OCI-LY7 (cell line): ENCODE results near the gene ENOX1. TPM values are rescaled to one million over a fixed set of nuclear protein-coding genes. Genes with fewer than 3 reads are reported as not detected.

Source experiments
- BruUV-seq: library from RNA; stranded (reverse); fragments of 400-500 nt; replicated peaks from 2 replicates; lab custom pipeline; 2021; lab: Mats Ljungman, UMichigan
- CTCF ChIA-PET: fragments of 300-600 bp; sonication (Branson Sonifier 250); formaldehyde crosslinking; loops from one replicate; lab custom pipeline; 2022; ENCODE audit warnings: antibody characterized with exemption; ENCODE audit not compliant: unreplicated experiment; lab: Charles Lee
- POLR2A ChIA-PET: fragments of 300-600 bp; sonication (Branson Sonifier 250); formaldehyde crosslinking; loops from one replicate; lab custom pipeline; 2022; ENCODE audit warnings: antibody characterized with exemption; lab: Charles Lee
- DNase-seq: peaks from one replicate; pipeline ENCODE4 v3.0.0-alpha.2; 2015; ENCODE audit warnings: low spot score
- H2AFZ ChIP-seq: fragments of 200-600 bp; sonication (generic), shearing (Covaris generic); 2 replicates; pipeline ENCODE4 v1.6.1; 2014; ENCODE audit warnings: mild to moderate bottlenecking, antibody characterized with exemption, low read length, moderate library complexity
- H3K27ac ChIP-seq: fragments of 200-600 bp; sonication (generic); 2 replicates; pipeline ENCODE4 v1.5.1; 2014; ENCODE audit warnings: mixed run types, low read depth, mild to moderate bottlenecking, moderate library complexity, low read length, inconsistent platforms; ENCODE audit not compliant: poor library complexity, severe bottlenecking
- H3K36me3 ChIP-seq: fragments of 200-600 bp; sonication (generic); 2 replicates; pipeline ENCODE4 v1.6.1; 2014; ENCODE audit warnings: mild to moderate bottlenecking, antibody characterized with exemption, low read length, moderate library complexity, mixed read lengths; ENCODE audit not compliant: insufficient read depth
- H3K4me1 ChIP-seq: fragments of 200-600 bp; sonication (generic); 2 replicates; pipeline ENCODE4 v1.5.1; 2014; ENCODE audit warnings: mild to moderate bottlenecking, low read length; ENCODE audit not compliant: insufficient read depth, poor library complexity, severe bottlenecking
- H3K4me2 ChIP-seq: fragments of 200-600 bp; sonication (generic); 2 replicates; pipeline ENCODE4 v1.6.1; 2014; ENCODE audit warnings: mild to moderate bottlenecking, low read length
- H3K4me3 ChIP-seq: fragments of 200-600 bp; sonication (generic); 2 replicates; pipeline ENCODE4 v1.5.1; 2014; ENCODE audit warnings: mild to moderate bottlenecking, low read depth, low read length; ENCODE audit not compliant: poor library complexity, severe bottlenecking
- H3K79me2 ChIP-seq: fragments of 200-600 bp; sonication (generic); 2 replicates; pipeline ENCODE4 v1.6.1; 2016; ENCODE audit warnings: low read depth, mild to moderate bottlenecking, low read length, moderate library complexity, mixed read lengths; ENCODE audit not compliant: insufficient read depth
- H3K9me2 ChIP-seq: fragments of 200-600 bp; sonication (generic); 2 replicates; pipeline ENCODE4 v1.6.1; 2016; ENCODE audit warnings: mild to moderate bottlenecking, low read length, mixed read lengths; ENCODE audit not compliant: insufficient read depth
- H3K9me3 ChIP-seq: fragments of 200-600 bp; sonication (generic); 2 replicates; pipeline ENCODE4 v1.6.1; 2014; ENCODE audit warnings: mild to moderate bottlenecking, mixed run types, low read length, mixed read lengths
- H4K20me1 ChIP-seq: fragments of 200-600 bp; sonication (generic); 2 replicates; pipeline ENCODE4 v1.6.1; 2014; ENCODE audit warnings: mild to moderate bottlenecking, antibody characterized with exemption, low read length, moderate library complexity, mixed read lengths; ENCODE audit not compliant: insufficient read depth
- EZH2phosphoT487 ChIP-seq: fragments of 200-600 bp; sonication (generic); IDR thresholded peaks from 2 replicates; pipeline ENCODE4 v1.6.1; 2018; ENCODE audit warnings: low read depth, borderline replicate concordance, mild to moderate bottlenecking, mixed run types, antibody characterized with exemption, low read length, moderate library complexity, mixed read lengths
- intact Hi-C: fragments of 100-400 bp; cut with micrococcal nuclease; formaldehyde crosslinking; loops from one replicate; pipeline ENCODE4 v1.10.0; 2022; ENCODE audit not compliant: unreplicated experiment
- total RNA-seq, 2 experiments: library from RNA; depleted of rRNA in 1 of 2; stranded (reverse); fragments of >200 nt in 1 of 2; shearing (Covaris generic) in 1 of 2; gene quantifications; 2 replicates each; pipeline ENCODE4 v1.2.3, GENCODE V29; 2014 to 2022
- TF ChIP-seq, protein P1 (sequence below): fragments of 200-600 bp; sonication (generic); conservative IDR thresholded peaks from 2 replicates; pipeline ENCODE4 v1.5.1; 2014; ENCODE audit warnings: mild to moderate bottlenecking, antibody characterized with exemption, low read length, moderate library complexity, mixed read lengths

The ENOX1 gene
- total RNA-seq, 2 experiments from 2014 or later, result 0.03 TPM; not detected in 1

DNA sequence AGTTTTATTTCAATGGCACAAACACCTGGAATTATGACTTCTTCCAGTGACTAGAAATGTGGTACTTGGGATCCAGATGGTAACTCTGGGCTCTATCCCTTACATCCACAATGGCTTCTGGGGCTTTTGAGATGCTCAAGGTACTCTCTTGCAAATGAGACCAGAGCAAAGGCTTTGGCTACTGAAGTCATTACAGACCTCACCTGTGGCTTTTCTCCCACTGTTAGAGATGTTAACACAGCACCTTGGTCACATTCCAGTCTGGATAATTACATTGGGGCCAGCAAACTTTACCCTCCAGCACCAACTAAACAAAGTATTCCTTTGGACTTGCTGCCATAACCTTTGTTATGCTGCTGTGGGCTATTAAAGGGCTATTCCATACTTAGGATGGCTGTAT lies 6.1 kb downstream of the ENOX1 start:
- no peak for DNase-seq
- H3K9me2 ChIP-seq, result no peaks in the 10 kb centered on the region
- H3K4me2 ChIP-seq, result no peak overlapping the region
- H4K20me1 ChIP-seq, result peaks cover 4% of the 10 kb centered on the region; the same call in 1 of the 2 replicates
- no peak overlapping the region for H2AFZ ChIP-seq
- intact Hi-C loops, result no loop called here
- no peaks in the 10 kb centered on the region for H3K4me1 ChIP-seq
- H3K4me3 ChIP-seq, result no peak overlapping the region
- POLR2A ChIA-PET, result no interaction called here
- BruUV-seq, result no TSS peak
- H3K79me2 ChIP-seq, result no peaks in the 10 kb centered on the region
- H3K27ac ChIP-seq, result no peak overlapping the region
- H3K9me3 ChIP-seq, result no peaks in the 10 kb centered on the region
- H3K36me3 ChIP-seq, result no peaks in the 10 kb centered on the region
- TF ChIP-seq EZH2phosphoT487, result no peak
- TF ChIP-seq, protein P1, sequence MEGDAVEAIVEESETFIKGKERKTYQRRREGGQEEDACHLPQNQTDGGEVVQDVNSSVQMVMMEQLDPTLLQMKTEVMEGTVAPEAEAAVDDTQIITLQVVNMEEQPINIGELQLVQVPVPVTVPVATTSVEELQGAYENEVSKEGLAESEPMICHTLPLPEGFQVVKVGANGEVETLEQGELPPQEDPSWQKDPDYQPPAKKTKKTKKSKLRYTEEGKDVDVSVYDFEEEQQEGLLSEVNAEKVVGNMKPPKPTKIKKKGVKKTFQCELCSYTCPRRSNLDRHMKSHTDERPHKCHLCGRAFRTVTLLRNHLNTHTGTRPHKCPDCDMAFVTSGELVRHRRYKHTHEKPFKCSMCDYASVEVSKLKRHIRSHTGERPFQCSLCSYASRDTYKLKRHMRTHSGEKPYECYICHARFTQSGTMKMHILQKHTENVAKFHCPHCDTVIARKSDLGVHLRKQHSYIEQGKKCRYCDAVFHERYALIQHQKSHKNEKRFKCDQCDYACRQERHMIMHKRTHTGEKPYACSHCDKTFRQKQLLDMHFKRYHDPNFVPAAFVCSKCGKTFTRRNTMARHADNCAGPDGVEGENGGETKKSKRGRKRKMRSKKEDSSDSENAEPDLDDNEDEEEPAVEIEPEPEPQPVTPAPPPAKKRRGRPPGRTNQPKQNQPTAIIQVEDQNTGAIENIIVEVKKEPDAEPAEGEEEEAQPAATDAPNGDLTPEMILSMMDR, result no peak
- CTCF ChIA-PET, result no interaction called here

DNA sequence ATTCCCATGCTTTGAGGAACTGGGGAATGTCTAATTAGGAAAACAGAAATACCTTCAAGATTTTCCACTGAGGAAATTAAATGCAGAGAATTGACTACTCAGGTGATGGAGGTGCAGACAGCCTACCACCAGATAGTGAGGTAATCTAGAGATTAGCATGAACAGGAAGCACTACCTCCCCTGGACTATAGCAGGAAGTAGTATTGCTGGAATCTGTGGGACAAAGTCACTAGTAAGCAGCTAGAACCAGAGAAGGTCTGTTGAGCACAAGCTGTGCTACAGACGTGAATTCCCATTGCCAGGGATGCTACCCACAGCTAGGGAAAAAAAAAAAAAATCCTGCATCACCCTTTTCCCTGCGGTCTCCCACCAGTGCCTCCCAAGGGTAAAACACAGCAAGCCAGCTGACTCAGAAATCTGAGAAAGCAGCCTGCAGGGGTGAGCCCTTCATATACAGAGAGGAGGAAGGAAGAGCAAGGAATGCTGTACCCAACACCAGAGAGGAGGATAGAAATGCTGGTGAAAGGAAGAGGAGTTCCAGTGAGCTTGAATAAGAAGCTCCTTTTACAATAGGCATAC lies 10.2 kb downstream of the ENOX1 start:
- no peaks in the 10 kb centered on the region for H4K20me1 ChIP-seq
- TF ChIP-seq EZH2phosphoT487, result no peak
- TF ChIP-seq, protein P1, result no peak
- BruUV-seq, result no TSS peak
- H3K4me3 ChIP-seq, result no peak overlapping the region
- H3K4me2 ChIP-seq, result no peak overlapping the region
- H3K4me1 ChIP-seq, result no peaks in the 10 kb centered on the region
- H3K9me2 ChIP-seq, result no peaks in the 10 kb centered on the region
- intact Hi-C loops, result no loop called here
- POLR2A ChIA-PET, result interaction anchor here (0.7 kb wide), 2 partner anchors 11 to 429 kb away, joined by 3 to 4 read pairs; no protein-coding TSS in a partner anchor
- no peaks in the 10 kb centered on the region for H3K36me3 ChIP-seq
- CTCF ChIA-PET, result no interaction called here
- H2AFZ ChIP-seq, result no peak overlapping the region
- no peak for DNase-seq
- H3K79me2 ChIP-seq, result no peaks in the 10 kb centered on the region
- no peaks in the 10 kb centered on the region for H3K9me3 ChIP-seq
- H3K27ac ChIP-seq, result no peak overlapping the region

DNA sequence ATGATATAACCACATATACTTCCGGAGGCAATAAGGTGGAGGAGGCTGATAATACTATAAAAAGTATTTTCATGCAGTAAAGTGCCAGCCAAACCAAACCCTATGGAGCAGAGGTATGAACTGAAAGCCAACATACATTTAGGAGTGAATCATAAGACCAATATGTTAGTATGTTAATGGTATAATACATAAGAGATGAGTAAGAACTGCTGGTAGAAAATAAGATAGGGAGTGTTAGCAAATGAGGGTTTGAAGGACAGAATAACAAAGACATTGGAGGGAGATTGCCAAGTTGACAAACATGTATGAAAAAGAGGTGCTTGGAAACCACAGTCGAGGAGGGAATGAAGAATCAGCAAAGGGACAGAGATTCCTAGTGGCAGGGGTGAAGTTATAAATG lies 10.8 kb downstream of the ENOX1 start:
- Histone ChIP-seq H3K4me2 (no peak overlapping the region), H3K9me2 (no peaks in the 10 kb centered on the region)
- intact Hi-C loops, result no loop called here

More for the DNA sequence above, 10.8 kb downstream of the ENOX1 start:
- ChIA-PET POLR2A (no interaction called here), CTCF (no interaction called here)
- no peaks in the 10 kb centered on the region for H3K36me3 ChIP-seq
- H3K27ac ChIP-seq, result no peak overlapping the region
- H3K4me1 ChIP-seq, result no peaks in the 10 kb centered on the region
- no peak for TF ChIP-seq EZH2phosphoT487
- TF ChIP-seq, protein P1, result no peak
- no peaks in the 10 kb centered on the region for H4K20me1 ChIP-seq
- DNase-seq, result no peak
- no TSS peak for BruUV-seq
- H3K79me2 ChIP-seq, result no peaks in the 10 kb centered on the region
- H3K4me3 ChIP-seq, result no peak overlapping the region
- no peaks in the 10 kb centered on the region for H3K9me3 ChIP-seq
- no peak overlapping the region for H2AFZ ChIP-seq
